ENCODE measurements around the gene CDH23. TPM values are rescaled to one million over a fixed set of nuclear protein-coding genes. Genes with fewer than 3 reads are reported as not detected.

The CDH23 gene
- polyA plus RNA-seq, 2 of the 4 experiments (the other 2 are of a cell fraction): 1.1 to 2.3 TPM

DNA sequence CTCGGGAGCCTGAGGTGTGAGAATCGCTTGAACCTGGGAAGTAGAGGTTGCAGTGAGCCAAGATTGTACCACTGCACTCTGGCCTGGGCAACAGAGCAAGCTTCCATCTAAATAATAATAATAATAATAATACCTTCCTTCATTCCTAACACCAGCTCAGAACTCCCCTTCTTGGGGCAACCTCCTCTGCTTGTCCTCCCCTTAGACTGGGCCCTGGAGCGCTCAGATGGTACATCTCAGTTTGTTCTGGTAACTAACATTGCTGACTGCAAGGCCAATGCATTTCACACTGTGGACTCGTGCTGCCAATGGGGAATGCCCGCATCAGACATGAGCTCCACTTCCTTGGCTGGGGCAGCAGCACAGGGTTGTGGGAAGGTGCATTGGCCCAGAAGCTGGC is 245.3 kb downstream of the CDH23 start (continued):
- TF ChIP-seq, protein P1, sequence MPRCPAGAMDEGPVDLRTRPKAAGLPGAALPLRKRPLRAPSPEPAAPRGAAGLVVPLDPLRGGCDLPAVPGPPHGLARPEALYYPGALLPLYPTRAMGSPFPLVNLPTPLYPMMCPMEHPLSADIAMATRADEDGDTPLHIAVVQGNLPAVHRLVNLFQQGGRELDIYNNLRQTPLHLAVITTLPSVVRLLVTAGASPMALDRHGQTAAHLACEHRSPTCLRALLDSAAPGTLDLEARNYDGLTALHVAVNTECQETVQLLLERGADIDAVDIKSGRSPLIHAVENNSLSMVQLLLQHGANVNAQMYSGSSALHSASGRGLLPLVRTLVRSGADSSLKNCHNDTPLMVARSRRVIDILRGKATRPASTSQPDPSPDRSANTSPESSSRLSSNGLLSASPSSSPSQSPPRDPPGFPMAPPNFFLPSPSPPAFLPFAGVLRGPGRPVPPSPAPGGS (IDR thresholded peaks at IDR 0.05): no peak

DNA sequence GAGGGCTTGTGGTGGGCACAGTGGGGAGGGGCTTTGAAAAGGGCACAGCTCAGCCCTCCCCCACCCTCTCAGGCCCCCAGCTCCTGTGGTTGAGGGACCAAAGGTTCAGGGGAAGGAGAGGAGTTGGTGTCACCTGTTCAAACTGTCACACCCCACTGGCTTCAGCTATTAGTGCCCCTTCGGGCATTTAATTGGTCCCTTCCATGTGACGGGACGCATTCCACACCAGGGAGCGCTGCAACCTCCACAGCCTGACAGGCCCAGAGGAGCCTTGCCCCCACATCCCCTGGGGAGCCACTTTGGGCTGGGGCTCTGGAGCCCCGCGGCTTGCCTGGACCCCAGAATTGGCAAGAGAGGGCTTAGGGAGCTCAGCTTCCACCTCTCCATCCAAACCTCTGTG is 247.2 kb downstream of the CDH23 start:
- WGBS (ENCODE audit: missing lambda C conversion rate): 54% methylated on average over 4 of the region's 6 CpGs
- CTCF ChIA-PET: interaction anchor here (1.7 kb wide), 1 partner anchor 20 kb away, joined by 3 read pairs; no protein-coding TSS in a partner anchor

DNA sequence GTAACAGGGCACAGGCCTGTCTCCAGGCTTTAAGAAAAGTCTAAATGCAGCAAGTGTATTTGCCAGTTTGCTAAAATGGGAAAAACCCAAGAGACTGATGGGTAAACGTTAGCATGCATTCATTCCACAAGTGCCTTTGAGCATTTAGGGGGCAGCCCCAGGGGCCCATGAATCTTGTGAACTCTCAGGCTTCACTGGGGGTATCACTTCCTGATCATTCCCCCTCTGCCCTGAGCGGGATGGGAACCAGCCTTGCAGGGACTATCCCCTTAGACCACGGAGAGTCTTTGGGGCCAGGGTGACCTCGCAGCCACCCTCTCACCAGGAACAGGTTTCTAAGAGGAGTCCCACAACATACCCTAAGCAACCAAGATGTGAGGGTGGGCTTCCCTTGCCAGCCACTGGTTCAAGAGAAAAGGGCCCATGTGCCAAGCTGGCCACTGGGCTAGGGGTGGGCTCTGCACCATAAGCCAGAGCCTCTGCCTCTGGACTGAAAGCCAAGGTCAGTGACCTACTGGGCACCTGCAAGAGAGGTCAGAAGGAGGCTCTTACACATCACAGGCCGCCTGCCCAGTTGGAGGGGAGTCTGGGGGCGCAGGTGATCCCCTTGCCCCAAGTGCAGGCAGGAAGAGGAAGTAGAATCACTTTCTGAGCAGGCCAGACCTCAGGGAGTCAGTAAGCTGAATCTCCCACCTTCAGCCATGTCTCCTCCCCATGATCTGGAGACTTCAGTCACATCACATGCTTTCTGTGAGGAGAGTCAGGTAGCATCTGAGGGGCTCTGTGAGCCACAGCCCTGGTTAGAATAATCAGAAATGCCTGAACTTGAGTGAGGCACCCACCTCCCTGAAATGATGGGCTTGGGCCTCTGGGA is 247.8 kb downstream of the CDH23 start:
- no peak overlapping the region for H3K27ac ChIP-seq
- TF ChIP-seq POLR2AphosphoS2 (conservative IDR thresholded peaks at IDR 0.05; ENCODE audit: low read length): no peak
- no peak for TF ChIP-seq PHF8 (IDR thresholded peaks at IDR 0.05; ENCODE audit: borderline replicate concordance, low read depth)
- no peak for TF ChIP-seq RARB (CRISPR knock-in tag; IDR thresholded peaks at IDR 0.05)
- TF ChIP-seq CHD4 (IDR thresholded peaks at IDR 0.05; ENCODE audit: borderline replicate concordance): no peak
- TF ChIP-seq RCOR1 (IDR thresholded peaks at IDR 0.05; ENCODE audit: low read depth, low read length): no peak
- no peak for TF ChIP-seq HOXB5 (CRISPR knock-in tag; IDR thresholded peaks at IDR 0.05)
- TF ChIP-seq NPAS2 (CRISPR knock-in tag; IDR thresholded peaks at IDR 0.05; ENCODE audit: borderline replicate concordance): no peak
- no peak for TF ChIP-seq ZC3H11A (IDR thresholded peaks at IDR 0.05)
- TF ChIP-seq HOXB13 (CRISPR knock-in tag; IDR thresholded peaks at IDR 0.05; ENCODE audit: low read depth): no peak
- no peak for TF ChIP-seq EHF (CRISPR knock-in tag; IDR thresholded peaks at IDR 0.05)
- TF ChIP-seq, protein P2, sequence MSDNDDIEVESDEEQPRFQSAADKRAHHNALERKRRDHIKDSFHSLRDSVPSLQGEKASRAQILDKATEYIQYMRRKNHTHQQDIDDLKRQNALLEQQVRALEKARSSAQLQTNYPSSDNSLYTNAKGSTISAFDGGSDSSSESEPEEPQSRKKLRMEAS (IDR thresholded peaks at IDR 0.05): no peak
- TF ChIP-seq JUN (IDR thresholded peaks at IDR 0.05): no peak
- TF ChIP-seq SMC3 (IDR thresholded peaks at IDR 0.05): no peak
- no peak for TF ChIP-seq GATA3 (IDR thresholded peaks at IDR 0.05; ENCODE audit: borderline replicate concordance)
- ATAC-seq: no peak
- DNase-seq (ENCODE audit: low read depth in 1 of 2, low spot score in 1 of 2): no peak
- ChIA-PET POLR2A (no interaction called here), CTCF (interaction anchor here (1.0 to 1.7 kb wide), 3 partner anchors 10 to 248 kb away, joined by 3 to 4 read pairs (median 3); partner anchors contain the start of gene CDH23)
- H3K4me2 ChIP-seq: no peak overlapping the region
- no peaks in the 10 kb centered on the region for H3K4me1 ChIP-seq
- no peak for FAIRE-seq
- H3K9me3 ChIP-seq: no peaks in the 10 kb centered on the region
- WGBS (ENCODE audit: missing lambda C conversion rate): 51% methylated on average over 6 of the region's 6 CpGs
- H3K4me3 ChIP-seq: no peak overlapping the region

More for the DNA sequence above, 247.2 kb downstream of the CDH23 start:
- H3K27ac ChIP-seq: no peak overlapping the region
- no peaks in the 10 kb centered on the region for H3K4me1 ChIP-seq
- H3K4me3 ChIP-seq: no peak overlapping the region
- no peak for FAIRE-seq
- no peak for TF ChIP-seq HOXA7 (CRISPR knock-in tag; IDR thresholded peaks at IDR 0.05)
- TF ChIP-seq, protein P3, sequence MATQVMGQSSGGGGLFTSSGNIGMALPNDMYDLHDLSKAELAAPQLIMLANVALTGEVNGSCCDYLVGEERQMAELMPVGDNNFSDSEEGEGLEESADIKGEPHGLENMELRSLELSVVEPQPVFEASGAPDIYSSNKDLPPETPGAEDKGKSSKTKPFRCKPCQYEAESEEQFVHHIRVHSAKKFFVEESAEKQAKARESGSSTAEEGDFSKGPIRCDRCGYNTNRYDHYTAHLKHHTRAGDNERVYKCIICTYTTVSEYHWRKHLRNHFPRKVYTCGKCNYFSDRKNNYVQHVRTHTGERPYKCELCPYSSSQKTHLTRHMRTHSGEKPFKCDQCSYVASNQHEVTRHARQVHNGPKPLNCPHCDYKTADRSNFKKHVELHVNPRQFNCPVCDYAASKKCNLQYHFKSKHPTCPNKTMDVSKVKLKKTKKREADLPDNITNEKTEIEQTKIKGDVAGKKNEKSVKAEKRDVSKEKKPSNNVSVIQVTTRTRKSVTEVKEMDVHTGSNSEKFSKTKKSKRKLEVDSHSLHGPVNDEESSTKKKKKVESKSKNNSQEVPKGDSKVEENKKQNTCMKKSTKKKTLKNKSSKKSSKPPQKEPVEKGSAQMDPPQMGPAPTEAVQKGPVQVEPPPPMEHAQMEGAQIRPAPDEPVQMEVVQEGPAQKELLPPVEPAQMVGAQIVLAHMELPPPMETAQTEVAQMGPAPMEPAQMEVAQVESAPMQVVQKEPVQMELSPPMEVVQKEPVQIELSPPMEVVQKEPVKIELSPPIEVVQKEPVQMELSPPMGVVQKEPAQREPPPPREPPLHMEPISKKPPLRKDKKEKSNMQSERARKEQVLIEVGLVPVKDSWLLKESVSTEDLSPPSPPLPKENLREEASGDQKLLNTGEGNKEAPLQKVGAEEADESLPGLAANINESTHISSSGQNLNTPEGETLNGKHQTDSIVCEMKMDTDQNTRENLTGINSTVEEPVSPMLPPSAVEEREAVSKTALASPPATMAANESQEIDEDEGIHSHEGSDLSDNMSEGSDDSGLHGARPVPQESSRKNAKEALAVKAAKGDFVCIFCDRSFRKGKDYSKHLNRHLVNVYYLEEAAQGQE (IDR thresholded peaks at IDR 0.05): no peak
- no peak for TF ChIP-seq NR3C1 (IDR thresholded peaks at IDR 0.05)
- no peak for TF ChIP-seq NPAS2 (CRISPR knock-in tag; IDR thresholded peaks at IDR 0.05; ENCODE audit: borderline replicate concordance)
- TF ChIP-seq, protein P4, sequence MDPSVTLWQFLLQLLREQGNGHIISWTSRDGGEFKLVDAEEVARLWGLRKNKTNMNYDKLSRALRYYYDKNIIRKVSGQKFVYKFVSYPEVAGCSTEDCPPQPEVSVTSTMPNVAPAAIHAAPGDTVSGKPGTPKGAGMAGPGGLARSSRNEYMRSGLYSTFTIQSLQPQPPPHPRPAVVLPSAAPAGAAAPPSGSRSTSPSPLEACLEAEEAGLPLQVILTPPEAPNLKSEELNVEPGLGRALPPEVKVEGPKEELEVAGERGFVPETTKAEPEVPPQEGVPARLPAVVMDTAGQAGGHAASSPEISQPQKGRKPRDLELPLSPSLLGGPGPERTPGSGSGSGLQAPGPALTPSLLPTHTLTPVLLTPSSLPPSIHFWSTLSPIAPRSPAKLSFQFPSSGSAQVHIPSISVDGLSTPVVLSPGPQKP (IDR thresholded peaks at IDR 0.05; ENCODE audit: low read depth, low read length): no peak
- no peak for TF ChIP-seq CBX2 (IDR thresholded peaks at IDR 0.05; ENCODE audit: borderline replicate concordance, low read depth)
- TF ChIP-seq, protein P5, sequence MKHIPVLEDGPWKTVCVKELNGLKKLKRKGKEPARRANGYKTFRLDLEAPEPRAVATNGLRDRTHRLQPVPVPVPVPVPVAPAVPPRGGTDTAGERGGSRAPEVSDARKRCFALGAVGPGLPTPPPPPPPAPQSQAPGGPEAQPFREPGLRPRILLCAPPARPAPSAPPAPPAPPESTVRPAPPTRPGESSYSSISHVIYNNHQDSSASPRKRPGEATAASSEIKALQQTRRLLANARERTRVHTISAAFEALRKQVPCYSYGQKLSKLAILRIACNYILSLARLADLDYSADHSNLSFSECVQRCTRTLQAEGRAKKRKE (CRISPR knock-in tag; IDR thresholded peaks at IDR 0.05; ENCODE audit: low read depth): no peak
- TF ChIP-seq MAZ (IDR thresholded peaks at IDR 0.05; ENCODE audit: borderline replicate concordance, low read depth, low read length): no peak
- DNase-seq (ENCODE audit: low read depth in 1 of 2, low spot score in 1 of 2): no peak
- no peak overlapping the region for H3K4me2 ChIP-seq
- no peak for ATAC-seq
- POLR2A ChIA-PET: no interaction called here
- H3K9me3 ChIP-seq: no peaks in the 10 kb centered on the region

Measured in A549 (cell line).